Activated CD8-positive, alpha-beta memory T cell treated with anti-CD3 and anti-CD28 coated beads, Interleukin-2, amount 10 ng/mL, durations not matched to agents 7 days and 5 days (primary cell): ENCODE measurements around the gene ABTB2. TPM values are rescaled to one million over a fixed set of nuclear protein-coding genes. Genes with fewer than 3 reads are reported as not detected.

Experiments
- ATAC-seq: fragments of 150-1000 bp; cut with Tn5 transposase; one replicate; pipeline ENCODE4 v1.10.0; 2021; ENCODE audit warnings: moderate library complexity
- CTCF ChIA-PET: fragments of 350-600 bp; sonication (Branson Sonifier 250); formaldehyde crosslinking; loops from one replicate; lab custom pipeline; 2021; ENCODE audit warnings: antibody characterized with exemption; lab: Charles Lee
- DNase-seq: peaks from one replicate; pipeline ENCODE4 v3.0.0-alpha.2; 2020
- H3K27ac Mint-ChIP-seq: one replicate; pipeline ENCODE4 v1.8.0; 2021; ENCODE audit warnings: mild to moderate bottlenecking, mixed read lengths
- H3K27me3 Mint-ChIP-seq: one replicate; pipeline ENCODE4 v1.8.0; 2021; ENCODE audit warnings: mixed read lengths
- H3K36me3 Mint-ChIP-seq: one replicate; pipeline ENCODE4 v1.8.0; 2021; ENCODE audit warnings: mild to moderate bottlenecking, mixed read lengths
- H3K4me1 Mint-ChIP-seq: one replicate; pipeline ENCODE4 v1.8.0; 2021; ENCODE audit warnings: mixed read lengths
- H3K4me3 Mint-ChIP-seq: one replicate; pipeline ENCODE4 v1.8.0; 2021; ENCODE audit warnings: mild to moderate bottlenecking, moderate library complexity, mixed read lengths
- H3K9me3 Mint-ChIP-seq: one replicate; pipeline ENCODE4 v1.8.0; 2022; ENCODE audit warnings: low read depth, mixed read lengths
- total RNA-seq, 2 experiments: library from RNA; stranded (reverse); gene quantifications; one replicate each; pipeline ENCODE4 v1.2.3, GENCODE V29; 2021

The ABTB2 gene
- total RNA-seq, 2 experiments from 2014 or later: 3.8 to 16.8 TPM

GRCh38 chr11:34268906-34269430 is 88.8 kb downstream of the ABTB2 start:
- Mint-ChIP-seq H3K27me3 (peaks cover 13% of the 10 kb centered on the region), H3K9me3 (no peaks in the 10 kb centered on the region), H3K4me3 (no peak overlapping the region), H3K4me1 (peaks cover 3% of the 10 kb centered on the region), H3K27ac (no peak overlapping the region), H3K36me3 (no peaks in the 10 kb centered on the region)
- no peak for ATAC-seq
- CTCF ChIA-PET: interaction anchor here (1.6 kb wide), 1 partner anchor 95 kb away, joined by 3 read pairs; no protein-coding TSS in a partner anchor
- DNase-seq: no peak

- DNase-seq (no peak), ATAC-seq (no peak)
- Mint-ChIP-seq H3K36me3 (no peaks in the 10 kb centered on the region), H3K4me3 (no peak overlapping the region), H3K27ac (no peak overlapping the region), H3K9me3 (no peaks in the 10 kb centered on the region), H3K27me3 (peaks cover 13% of the 10 kb centered on the region), H3K4me1 (peaks cover 3% of the 10 kb centered on the region)
- CTCF ChIA-PET: no interaction called here
Measured at GRCh38 chr11:34267417-34267816, 90.4 kb downstream of the ABTB2 start.

GRCh38 chr11:34267013-34267412 is 90.8 kb downstream of the ABTB2 start:
- H3K9me3 Mint-ChIP-seq: no peaks in the 10 kb centered on the region
- peaks cover 13% of the 10 kb centered on the region for H3K27me3 Mint-ChIP-seq
- DNase-seq: no peak
- CTCF ChIA-PET: no interaction called here
- no peaks in the 10 kb centered on the region for H3K36me3 Mint-ChIP-seq
- H3K4me3 Mint-ChIP-seq: no peak overlapping the region
- H3K27ac Mint-ChIP-seq: no peak overlapping the region
- H3K4me1 Mint-ChIP-seq: peaks cover 3% of the 10 kb centered on the region
- no peak for ATAC-seq

- CTCF ChIA-PET: no interaction called here
Measured at GRCh38 chr11:34266090-34266912, 91.5 kb downstream of the ABTB2 start.

GRCh38 chr11:34264303-34265110 is 93.3 kb downstream of the ABTB2 start:
- peaks cover 9% of the 10 kb centered on the region for H3K27me3 Mint-ChIP-seq
- no peak for ATAC-seq
- H3K4me1 Mint-ChIP-seq: peaks cover 3% of the 10 kb centered on the region
- no peak overlapping the region for H3K4me3 Mint-ChIP-seq
- CTCF ChIA-PET: no interaction called here
- H3K27ac Mint-ChIP-seq: no peak overlapping the region
- no peaks in the 10 kb centered on the region for H3K9me3 Mint-ChIP-seq
- H3K36me3 Mint-ChIP-seq: no peaks in the 10 kb centered on the region
- no peak for DNase-seq

More at GRCh38 chr11:34266090-34266912, 91.5 kb downstream of the ABTB2 start:
- H3K4me1 Mint-ChIP-seq: peaks cover 3% of the 10 kb centered on the region
- no peak overlapping the region for H3K27ac Mint-ChIP-seq
- H3K36me3 Mint-ChIP-seq: no peaks in the 10 kb centered on the region
- DNase-seq (no peak), ATAC-seq (no peak)
- H3K4me3 Mint-ChIP-seq: no peak overlapping the region
- H3K9me3 Mint-ChIP-seq: no peaks in the 10 kb centered on the region
- H3K27me3 Mint-ChIP-seq: peaks cover 13% of the 10 kb centered on the region

- DNase-seq (no peak), ATAC-seq (no peak)
- H3K4me3 Mint-ChIP-seq: no peak overlapping the region
- no peaks in the 10 kb centered on the region for H3K9me3 Mint-ChIP-seq
- H3K27ac Mint-ChIP-seq: no peak overlapping the region
- H3K4me1 Mint-ChIP-seq: no peaks in the 10 kb centered on the region
- CTCF ChIA-PET: no interaction called here
- H3K36me3 Mint-ChIP-seq: no peaks in the 10 kb centered on the region
- H3K27me3 Mint-ChIP-seq: peaks cover 9% of the 10 kb centered on the region
Measured at GRCh38 chr11:34263441-34264091, 94.2 kb downstream of the ABTB2 start.

GRCh38 chr11:34262531-34263081 is 95.2 kb downstream of the ABTB2 start:
- no peaks in the 10 kb centered on the region for H3K4me1 Mint-ChIP-seq
- H3K27me3 Mint-ChIP-seq: peaks cover 7% of the 10 kb centered on the region
- CTCF ChIA-PET: interaction anchor here (1.5 to 2.0 kb wide), 2 partner anchors 11 to 88 kb away, joined by 4 to 8 read pairs; no protein-coding TSS in a partner anchor
- no peaks in the 10 kb centered on the region for H3K9me3 Mint-ChIP-seq
- DNase-seq (no peak), ATAC-seq (no peak)
- H3K27ac Mint-ChIP-seq: no peak overlapping the region
- no peak overlapping the region for H3K4me3 Mint-ChIP-seq
- no peaks in the 10 kb centered on the region for H3K36me3 Mint-ChIP-seq

- H3K9me3 Mint-ChIP-seq: no peaks in the 10 kb centered on the region
Measured at GRCh38 chr11:34261820-34262219, 96.0 kb downstream of the ABTB2 start.

GRCh38 chr11:34261095-34261494 is 96.7 kb downstream of the ABTB2 start:
- Mint-ChIP-seq H3K36me3 (no peaks in the 10 kb centered on the region), H3K27ac (no peak overlapping the region), H3K27me3 (peaks cover 6% of the 10 kb centered on the region), H3K4me1 (no peaks in the 10 kb centered on the region), H3K9me3 (no peaks in the 10 kb centered on the region), H3K4me3 (no peak overlapping the region)
- DNase-seq: no peak
- CTCF ChIA-PET: interaction anchor here (1.8 to 2.0 kb wide), 2 partner anchors 87 to 97 kb away, joined by 5 to 8 read pairs; partner anchors contain the start of gene ABTB2
- ATAC-seq: no peak

More at GRCh38 chr11:34261820-34262219, 96.0 kb downstream of the ABTB2 start:
- no peak for ATAC-seq
- Mint-ChIP-seq H3K27ac (no peak overlapping the region), H3K36me3 (no peaks in the 10 kb centered on the region), H3K4me3 (no peak overlapping the region), H3K27me3 (peaks cover 4% of the 10 kb centered on the region), H3K4me1 (no peaks in the 10 kb centered on the region)
- DNase-seq: no peak
- CTCF ChIA-PET: interaction anchor here (1.5 to 2.0 kb wide), 2 partner anchors 10 to 88 kb away, joined by 4 to 8 read pairs; no protein-coding TSS in a partner anchor

- CTCF ChIA-PET: interaction anchor here (1.4 to 1.8 kb wide), 2 partner anchors 9 to 98 kb away, joined by 5 read pairs; partner anchors contain the start of gene ABTB2
- H3K27me3 Mint-ChIP-seq: peaks cover 9% of the 10 kb centered on the region
- DNase-seq: no peak
- no peaks in the 10 kb centered on the region for H3K36me3 Mint-ChIP-seq
- no peak for ATAC-seq
- no peaks in the 10 kb centered on the region for H3K4me1 Mint-ChIP-seq
- no peaks in the 10 kb centered on the region for H3K9me3 Mint-ChIP-seq
- no peak overlapping the region for H3K4me3 Mint-ChIP-seq
- no peak overlapping the region for H3K27ac Mint-ChIP-seq
Measured at GRCh38 chr11:34260072-34260575, 97.7 kb downstream of the ABTB2 start.

- DNase-seq (no peak), ATAC-seq (no peak)
- CTCF ChIA-PET: interaction anchor here (1.4 to 1.8 kb wide), 2 partner anchors 8 to 99 kb away, joined by 5 read pairs; partner anchors contain the start of gene ABTB2
- H3K27me3 Mint-ChIP-seq: peaks cover 12% of the 10 kb centered on the region
- no peaks in the 10 kb centered on the region for H3K36me3 Mint-ChIP-seq
- H3K9me3 Mint-ChIP-seq: no peaks in the 10 kb centered on the region
- no peaks in the 10 kb centered on the region for H3K4me1 Mint-ChIP-seq
- H3K4me3 Mint-ChIP-seq: no peak overlapping the region
- H3K27ac Mint-ChIP-seq: no peak overlapping the region
Measured at GRCh38 chr11:34259087-34259486, 98.7 kb downstream of the ABTB2 start.

- Mint-ChIP-seq H3K36me3 (no peaks in the 10 kb centered on the region), H3K9me3 (no peaks in the 10 kb centered on the region), H3K27me3 (peaks cover 16% of the 10 kb centered on the region), H3K4me3 (no peak overlapping the region), H3K27ac (no peak overlapping the region), H3K4me1 (peaks cover under 1% of the 10 kb centered on the region)
- DNase-seq: no peak
- CTCF ChIA-PET: no interaction called here
- ATAC-seq: no peak
Measured at GRCh38 chr11:34256626-34257025, 101.2 kb downstream of the ABTB2 start.
